ENCODE data around the gene PREX1. TPM values are rescaled to one million over a fixed set of nuclear protein-coding genes. Genes with fewer than 3 reads are reported as not detected.
A peak's percentile ranks its signal among the peaks of the same experiment; 100 is the strongest.

PREX1 gene
- total RNA-seq, 1 donor from 2014 or later, result 11.2 TPM

DNA sequence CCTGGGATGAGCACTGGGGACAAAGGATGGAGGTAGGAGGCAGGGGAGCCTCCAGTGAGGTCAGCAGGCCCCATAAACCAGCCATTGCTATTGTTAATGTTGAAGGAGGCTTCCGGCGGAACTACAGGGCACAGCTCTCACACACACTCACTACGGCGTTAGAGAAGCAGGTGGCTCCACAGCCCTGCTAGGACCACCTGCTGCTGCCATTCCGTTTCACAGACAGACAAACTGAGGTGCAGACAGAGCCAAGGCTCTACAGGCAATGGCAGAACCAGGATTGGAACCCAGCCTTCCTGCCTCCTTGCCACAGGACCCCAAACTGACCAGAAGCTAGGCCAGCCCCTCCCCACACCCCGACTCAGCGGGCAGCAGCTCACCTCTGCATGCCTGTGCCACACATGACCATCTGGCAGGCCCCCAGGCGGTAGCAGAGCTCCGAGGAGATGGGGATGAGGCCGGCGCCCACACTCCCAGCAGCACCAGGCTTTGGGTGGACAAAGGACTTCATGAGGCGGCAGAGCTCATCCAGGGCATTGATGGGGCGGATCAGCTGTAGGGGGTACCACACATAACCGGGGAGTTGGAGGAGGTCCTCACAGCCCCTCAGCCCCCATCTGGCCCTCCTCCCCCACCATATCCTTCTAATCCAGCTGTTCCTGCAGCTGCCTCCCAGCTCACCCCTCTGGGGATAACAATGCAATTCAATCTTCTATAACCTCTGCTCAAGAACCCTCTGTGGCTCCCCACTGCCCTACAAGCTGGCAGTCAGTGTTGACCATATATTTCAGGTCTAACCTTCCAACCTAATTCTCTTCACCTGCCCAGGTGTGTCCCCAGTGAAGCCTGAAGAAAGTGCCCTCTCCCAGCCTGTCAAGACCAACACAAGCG, 198.5 kb downstream of the PREX1 start:
- Histone ChIP-seq H3K27ac (replicated peaks) (no peak overlapping the region), H3K4me1 (no peaks in the 10 kb centered on the region), H3K36me3 (peaks cover 66% of the 10 kb centered on the region), H3K27me3 (ENCODE audit: low read depth) (no peaks in the 10 kb centered on the region), H3K9me3 (replicated peaks) (no peaks in the 10 kb centered on the region), H3K4me3 (no peak overlapping the region)
- peak; percentile 0 for DNase-seq
- intact Hi-C loops (cut with micrococcal nuclease), result no loop called here
- TF ChIP-seq, protein P1, sequence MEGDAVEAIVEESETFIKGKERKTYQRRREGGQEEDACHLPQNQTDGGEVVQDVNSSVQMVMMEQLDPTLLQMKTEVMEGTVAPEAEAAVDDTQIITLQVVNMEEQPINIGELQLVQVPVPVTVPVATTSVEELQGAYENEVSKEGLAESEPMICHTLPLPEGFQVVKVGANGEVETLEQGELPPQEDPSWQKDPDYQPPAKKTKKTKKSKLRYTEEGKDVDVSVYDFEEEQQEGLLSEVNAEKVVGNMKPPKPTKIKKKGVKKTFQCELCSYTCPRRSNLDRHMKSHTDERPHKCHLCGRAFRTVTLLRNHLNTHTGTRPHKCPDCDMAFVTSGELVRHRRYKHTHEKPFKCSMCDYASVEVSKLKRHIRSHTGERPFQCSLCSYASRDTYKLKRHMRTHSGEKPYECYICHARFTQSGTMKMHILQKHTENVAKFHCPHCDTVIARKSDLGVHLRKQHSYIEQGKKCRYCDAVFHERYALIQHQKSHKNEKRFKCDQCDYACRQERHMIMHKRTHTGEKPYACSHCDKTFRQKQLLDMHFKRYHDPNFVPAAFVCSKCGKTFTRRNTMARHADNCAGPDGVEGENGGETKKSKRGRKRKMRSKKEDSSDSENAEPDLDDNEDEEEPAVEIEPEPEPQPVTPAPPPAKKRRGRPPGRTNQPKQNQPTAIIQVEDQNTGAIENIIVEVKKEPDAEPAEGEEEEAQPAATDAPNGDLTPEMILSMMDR (IDR thresholded peaks at IDR 0.05; ENCODE audit: borderline replicate concordance), result no peak

DNA sequence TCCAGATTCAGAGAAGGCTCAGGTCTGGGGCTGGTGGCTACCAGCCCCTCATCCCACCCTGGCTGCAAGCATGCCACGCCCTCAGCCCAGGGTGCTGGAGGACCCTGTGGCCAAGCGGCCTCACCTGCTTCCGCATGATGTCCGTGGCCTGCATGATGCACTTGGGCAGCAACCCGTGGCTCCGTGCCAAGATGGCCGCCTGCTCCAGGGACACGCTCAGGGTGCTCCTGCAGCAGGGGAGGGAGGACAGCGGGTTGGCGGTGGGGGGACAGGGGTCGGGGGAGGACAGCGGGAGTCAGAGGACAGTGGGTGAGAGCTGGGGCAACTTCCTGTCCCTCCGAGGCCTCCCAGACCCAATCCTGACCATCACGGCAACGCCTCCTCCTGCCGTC, 200.1 kb downstream of the PREX1 start:
- TF ChIP-seq, protein P1 (IDR thresholded peaks at IDR 0.05; ENCODE audit: borderline replicate concordance), result no peak
- intact Hi-C loops (cut with micrococcal nuclease), result no loop called here
- peaks cover 57% of the 10 kb centered on the region for H3K36me3 ChIP-seq
- DNase-seq, result peak; percentile 26
- no peaks in the 10 kb centered on the region for H3K27me3 ChIP-seq (ENCODE audit: low read depth)
- no peaks in the 10 kb centered on the region for H3K4me1 ChIP-seq
- no peaks in the 10 kb centered on the region for H3K9me3 ChIP-seq (replicated peaks)
- H3K4me3 ChIP-seq, result no peak overlapping the region
- H3K27ac ChIP-seq (replicated peaks), result no peak overlapping the region

DNA sequence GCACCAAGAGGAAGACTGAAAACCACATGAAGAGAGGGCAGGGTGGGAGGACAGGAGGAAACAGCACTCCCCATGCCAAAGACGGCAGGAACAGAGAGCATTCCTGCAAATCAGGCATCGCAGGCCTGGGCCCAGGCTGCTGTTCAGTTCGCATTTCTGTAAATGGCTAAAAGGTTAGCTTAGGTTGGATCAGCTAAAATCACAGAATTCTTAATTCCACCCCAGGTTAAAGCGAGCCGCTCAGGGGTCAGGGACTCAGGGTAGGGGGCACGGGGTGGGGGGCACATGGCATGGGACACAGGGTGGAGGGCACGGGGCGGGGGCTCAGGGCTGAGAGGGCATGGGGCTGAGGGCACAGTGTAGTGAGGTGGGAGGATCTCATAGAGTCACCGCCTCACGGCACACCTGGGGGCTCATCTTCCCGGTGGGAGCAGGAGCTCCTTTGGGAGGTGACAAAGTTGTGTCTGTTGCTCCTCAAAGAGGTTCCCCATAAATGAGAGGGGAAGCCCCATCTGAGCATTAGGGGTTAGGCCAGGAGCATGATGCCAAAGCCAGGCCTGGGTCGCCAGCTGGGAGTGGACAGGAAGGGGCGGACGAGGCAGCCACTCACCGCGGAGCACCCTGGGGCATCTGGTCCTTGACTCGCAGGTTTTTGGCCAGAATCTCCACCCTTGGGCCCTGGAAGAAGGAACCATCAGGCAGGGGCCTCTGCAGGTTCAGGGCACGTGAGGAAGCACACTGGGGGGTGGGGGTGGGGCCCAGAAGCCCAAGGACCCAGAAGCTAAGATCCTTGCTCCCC, 200.7 kb downstream of the PREX1 start:
- Histone ChIP-seq H3K36me3 (peaks cover 51% of the 10 kb centered on the region), H3K27ac (replicated peaks) (no peak overlapping the region), H3K27me3 (ENCODE audit: low read depth) (no peaks in the 10 kb centered on the region), H3K4me3 (no peak overlapping the region), H3K9me3 (replicated peaks) (no peaks in the 10 kb centered on the region), H3K4me1 (no peaks in the 10 kb centered on the region)
- no peak for DNase-seq
- intact Hi-C loops (cut with micrococcal nuclease), result no loop called here
- TF ChIP-seq, protein P1 (IDR thresholded peaks at IDR 0.05; ENCODE audit: borderline replicate concordance), result no peak

DNA sequence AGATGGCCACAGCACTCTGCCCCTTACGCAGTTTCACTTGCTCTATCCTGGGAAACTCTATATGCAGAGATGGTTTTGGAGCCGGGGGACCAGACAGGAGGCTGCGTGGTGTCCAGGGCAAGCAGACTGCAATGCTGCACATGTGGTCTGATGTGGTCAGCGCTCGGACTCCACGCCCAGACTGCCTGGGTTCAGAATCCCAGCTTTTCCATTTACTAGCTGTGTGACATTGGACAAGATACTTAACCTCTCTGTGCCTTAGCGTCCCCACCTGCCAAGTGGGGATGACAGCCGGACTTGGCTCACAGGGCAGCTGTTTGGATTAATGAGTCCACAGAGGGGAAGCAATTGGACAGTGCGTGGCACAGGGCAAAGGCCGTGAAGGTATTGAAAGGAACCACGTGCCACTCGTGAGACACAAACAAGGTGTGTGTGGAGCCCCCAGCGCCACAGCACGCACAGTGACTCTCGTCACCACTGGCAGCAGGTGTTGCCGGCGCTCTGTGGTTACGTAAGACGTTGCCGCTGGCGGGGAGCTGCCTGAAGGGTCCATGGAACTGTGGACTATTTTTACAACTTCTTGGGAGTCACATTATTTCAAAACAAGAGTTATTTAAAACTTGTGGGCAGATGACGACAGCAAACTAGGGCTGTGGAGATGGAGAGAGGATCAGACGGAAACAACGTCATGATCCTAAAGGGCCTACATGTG, 201.4 kb downstream of the PREX1 start:
- intact Hi-C loops (cut with micrococcal nuclease), result no loop called here

More for the DNA sequence above, 201.4 kb downstream of the PREX1 start:
- H3K4me1 ChIP-seq, result peaks cover 4% of the 10 kb centered on the region
- H3K9me3 ChIP-seq (replicated peaks), result no peaks in the 10 kb centered on the region
- H3K27ac ChIP-seq (replicated peaks), result no peak overlapping the region
- TF ChIP-seq, protein P1 (IDR thresholded peaks at IDR 0.05; ENCODE audit: borderline replicate concordance), result no peak
- no peak for DNase-seq
- H3K4me3 ChIP-seq, result no peak overlapping the region
- H3K27me3 ChIP-seq (ENCODE audit: low read depth), result no peaks in the 10 kb centered on the region
- peaks cover 43% of the 10 kb centered on the region for H3K36me3 ChIP-seq
